Left lung (tissue), 10 donors: ENCODE measurements around the gene CAMTA1. TPM values are rescaled to one million over a fixed set of nuclear protein-coding genes. Genes with fewer than 3 reads are reported as not detected.

Experiments
- ATAC-seq: fragments of 200-7000 bp; cut with Tn5 transposase; one replicate; pipeline ENCODE4 v1.9.1; 2020; ENCODE audit warnings: moderate library complexity
- DNase-seq, 4 donors: peaks; one replicate each; pipeline ENCODE4 v3.0.0-alpha.2; 2013 to 2020
- H3K27ac ChIP-seq, 2 donors: fragments of 200-600 bp; sonication (generic) in 1 of 2; one replicate each; pipeline versions ENCODE4 v1.5.0 to v1.8.0; 2020 to 2021
- H3K27me3 ChIP-seq, 2 donors: fragments of 200-600 bp; sonication (generic) in 1 of 2; one replicate each; pipeline versions ENCODE4 v1.5.0 to v1.8.0; 2020 to 2021
- H3K36me3 ChIP-seq, 2 donors: fragments of 200-600 bp; sonication (generic) in 1 of 2; one replicate each; pipeline versions ENCODE4 v1.5.0 to v1.8.0; 2020 to 2021
- H3K4me1 ChIP-seq, 2 donors: fragments of 200-600 bp; one replicate each; pipeline ENCODE4 v1.8.0; 2021
- H3K4me3 ChIP-seq, 2 donors: fragments of 200-600 bp; sonication (generic) in 1 of 2; one replicate each; pipeline versions ENCODE4 v1.5.0 to v1.8.0; 2020 to 2021; ENCODE audit warnings: mild to moderate bottlenecking in 1 of 2
- H3K9me3 ChIP-seq, 2 donors: fragments of 200-600 bp; sonication (generic) in 1 of 2; one replicate each; pipeline versions ENCODE4 v1.5.0 to v1.8.0; 2020 to 2021
- intact Hi-C, 2 donors: fragments of 100-400 bp; cut with DNase I; formaldehyde crosslinking; loops; one replicate each; pipeline versions ENCODE4 v1.11.2 to v1.14.2; 2022
- polyA plus RNA-seq, 6 donors: library from polyadenylated mRNA; unstranded; fragments of 120-200 nt; gene quantifications; one replicate each; pipeline ENCODE4 v1.2.1, GENCODE V29; 2013; ENCODE audit not compliant: insufficient read length in 6 of 6
- total RNA-seq, 2 donors: library from RNA; stranded (reverse); fragmentation: NEBNext Ultra II Directional; extraction: Animal tissue kit (Norgen Biotek cat#: 25700); gene quantifications; one replicate each; pipeline ENCODE4 v1.2.1, GENCODE V29; 2021
- TF ChIP-seq, protein P1 (sequence below), 2 donors: fragments of 200-600 bp; sonication (generic) in 1 of 2; IDR thresholded peaks; one replicate each; pipeline versions ENCODE4 v1.5.0 to v1.8.0; 2021; ENCODE audit warnings: antibody characterized with exemption in 2 of 2
- donor health status: DM: no; HTN: yes; CAD: no.
- donor health status: DM: no; HTN: no; CAD: no.

Gene CAMTA1
- total and polyA plus RNA-seq, 8 donors: 42.7 to 69.1 (median 49.4) TPM

DNA sequence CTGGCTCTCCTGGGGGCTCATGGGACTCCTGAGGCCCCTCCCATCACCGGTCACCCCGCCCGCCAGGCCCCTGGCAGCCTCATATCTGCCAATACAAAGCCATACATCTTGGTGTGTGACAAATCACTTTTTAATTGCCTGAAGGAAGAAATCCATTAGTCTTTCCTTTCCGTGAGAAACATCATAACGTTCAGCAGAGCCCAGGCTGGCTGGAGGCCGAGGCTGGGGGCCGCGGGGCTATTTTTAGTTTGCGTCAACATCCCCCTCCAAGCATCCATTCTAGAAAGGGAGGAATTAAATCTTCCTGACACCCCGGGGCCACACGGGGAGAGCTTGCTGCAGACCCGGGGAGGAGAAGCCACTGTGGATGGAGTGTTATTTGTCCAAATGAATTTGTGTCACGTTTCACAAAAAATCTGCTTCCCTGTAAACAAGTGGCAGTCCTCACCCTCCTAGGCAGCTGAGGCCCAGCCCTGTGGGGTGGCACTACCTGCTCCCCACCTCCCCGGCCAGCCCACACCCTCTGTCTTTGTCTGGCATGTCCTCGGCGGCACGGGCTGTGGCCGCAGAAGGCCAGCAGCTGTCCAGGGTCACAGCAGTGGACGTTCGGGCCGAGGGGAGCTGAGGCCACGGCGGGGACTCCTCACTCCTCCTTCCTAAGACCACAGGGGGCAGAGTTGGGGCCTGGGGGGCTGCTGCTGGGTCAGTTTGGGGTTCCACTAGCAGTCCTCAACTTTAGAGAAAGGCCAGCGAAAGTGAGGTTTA is 749.0 kb downstream of the CAMTA1 start:
- ATAC-seq (no peak), DNase-seq (peak in 3 of 4 donors; percentile 23 to 50 (median 45))
- Histone ChIP-seq H3K27me3 (peaks cover 0 to 12% of the 10 kb centered on the region in 2 donors), H3K27ac (no peak overlapping the region), H3K4me3 (no peak overlapping the region), H3K9me3 (no peaks in the 10 kb centered on the region), H3K36me3 (no peaks in the 10 kb centered on the region), H3K4me1 (peaks cover 0 to 3% of the 10 kb centered on the region in 2 donors)
- intact Hi-C loops: no loop called here
- TF ChIP-seq, protein P1, sequence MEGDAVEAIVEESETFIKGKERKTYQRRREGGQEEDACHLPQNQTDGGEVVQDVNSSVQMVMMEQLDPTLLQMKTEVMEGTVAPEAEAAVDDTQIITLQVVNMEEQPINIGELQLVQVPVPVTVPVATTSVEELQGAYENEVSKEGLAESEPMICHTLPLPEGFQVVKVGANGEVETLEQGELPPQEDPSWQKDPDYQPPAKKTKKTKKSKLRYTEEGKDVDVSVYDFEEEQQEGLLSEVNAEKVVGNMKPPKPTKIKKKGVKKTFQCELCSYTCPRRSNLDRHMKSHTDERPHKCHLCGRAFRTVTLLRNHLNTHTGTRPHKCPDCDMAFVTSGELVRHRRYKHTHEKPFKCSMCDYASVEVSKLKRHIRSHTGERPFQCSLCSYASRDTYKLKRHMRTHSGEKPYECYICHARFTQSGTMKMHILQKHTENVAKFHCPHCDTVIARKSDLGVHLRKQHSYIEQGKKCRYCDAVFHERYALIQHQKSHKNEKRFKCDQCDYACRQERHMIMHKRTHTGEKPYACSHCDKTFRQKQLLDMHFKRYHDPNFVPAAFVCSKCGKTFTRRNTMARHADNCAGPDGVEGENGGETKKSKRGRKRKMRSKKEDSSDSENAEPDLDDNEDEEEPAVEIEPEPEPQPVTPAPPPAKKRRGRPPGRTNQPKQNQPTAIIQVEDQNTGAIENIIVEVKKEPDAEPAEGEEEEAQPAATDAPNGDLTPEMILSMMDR (IDR thresholded peaks at IDR 0.05): no peak

DNA sequence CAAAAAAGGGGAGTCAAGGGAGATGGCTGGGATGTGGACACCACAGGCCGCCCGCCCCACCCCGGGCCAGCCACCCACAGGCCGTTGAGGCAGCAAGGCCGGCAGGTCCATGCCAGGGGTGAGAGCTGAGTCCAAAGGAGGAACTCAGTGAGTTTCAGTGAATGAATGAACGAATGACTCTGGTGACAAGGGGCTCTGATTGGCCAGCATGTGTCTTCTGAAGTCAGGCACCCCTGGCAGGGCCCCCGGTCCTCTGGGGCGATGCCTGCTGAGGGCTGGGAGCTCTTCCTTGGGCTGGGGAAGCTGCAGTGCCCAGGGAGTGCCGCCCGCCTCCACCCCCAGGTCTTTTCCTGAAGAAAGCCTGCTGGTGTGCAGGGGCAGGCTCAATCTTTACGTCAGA is 749.8 kb downstream of the CAMTA1 start:
- ATAC-seq: no peak
- Histone ChIP-seq H3K4me1 (peaks cover 0 to 3% of the 10 kb centered on the region in 2 donors), H3K4me3 (no peak overlapping the region), H3K27me3 (peaks cover 0 to 12% of the 10 kb centered on the region in 2 donors), H3K36me3 (no peaks in the 10 kb centered on the region), H3K9me3 (no peaks in the 10 kb centered on the region), H3K27ac (no peak overlapping the region)
- DNase-seq: peak in 1 of 4 donors; percentile 67
- TF ChIP-seq, protein P1 (IDR thresholded peaks at IDR 0.05): no peak
- intact Hi-C loops: no loop called here

DNA sequence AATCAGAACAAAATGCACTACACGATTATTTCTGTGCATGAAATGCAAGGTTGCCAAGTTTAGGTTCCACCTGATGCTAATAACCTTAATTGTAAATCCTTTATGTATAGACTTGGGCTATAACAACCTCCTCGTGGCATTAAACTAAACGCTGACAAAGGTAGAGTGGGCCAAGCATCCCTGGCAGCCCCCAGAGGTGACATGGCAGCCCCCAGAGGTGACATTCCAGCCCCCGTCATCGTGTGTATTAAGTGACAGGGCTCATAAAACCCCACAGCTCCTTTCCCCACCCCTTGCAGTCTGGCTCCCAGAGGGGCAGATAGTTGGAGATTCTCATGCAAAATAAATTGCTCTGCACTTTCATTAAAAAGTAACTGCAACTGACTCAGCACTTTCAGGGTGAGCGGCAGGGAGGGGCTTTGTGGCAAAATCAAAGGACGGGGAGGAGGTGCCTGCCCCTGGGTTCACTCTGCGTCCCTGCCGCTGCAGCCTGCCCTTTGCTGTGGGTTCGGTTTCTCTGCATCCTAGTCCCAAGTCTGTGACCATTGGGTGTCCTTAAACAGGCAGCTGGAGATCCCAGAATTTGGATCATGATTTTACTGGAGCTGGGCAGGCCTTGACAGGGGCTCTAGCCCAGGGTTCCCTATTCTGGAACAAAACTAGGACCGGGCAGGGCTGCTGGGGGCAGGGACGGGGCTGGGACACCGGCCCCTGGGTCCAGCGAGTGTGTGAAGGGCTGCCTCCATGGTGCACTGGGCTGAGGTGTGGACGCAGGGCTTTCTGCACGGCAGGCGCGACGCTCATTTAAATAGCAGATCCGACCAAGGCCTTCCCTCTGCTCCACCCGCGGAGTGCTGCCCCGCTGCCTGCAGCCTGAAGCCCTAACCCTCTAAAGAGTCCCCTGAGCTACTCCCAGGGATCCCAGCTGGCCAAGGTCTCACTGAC is 751.0 kb downstream of the CAMTA1 start:
- TF ChIP-seq, protein P1 (IDR thresholded peaks at IDR 0.05): no peak
- peaks cover 0 to 3% of the 10 kb centered on the region in 2 donors for H3K4me1 ChIP-seq
- H3K4me3 ChIP-seq: no peak overlapping the region
- intact Hi-C loops: no loop called here
- H3K9me3 ChIP-seq: no peaks in the 10 kb centered on the region
- DNase-seq: peak in 2 of 4 donors; percentile 12 to 39
- peaks cover 0 to 12% of the 10 kb centered on the region in 2 donors for H3K27me3 ChIP-seq
- no peak overlapping the region for H3K27ac ChIP-seq
- ATAC-seq: no peak
- no peaks in the 10 kb centered on the region for H3K36me3 ChIP-seq

DNA sequence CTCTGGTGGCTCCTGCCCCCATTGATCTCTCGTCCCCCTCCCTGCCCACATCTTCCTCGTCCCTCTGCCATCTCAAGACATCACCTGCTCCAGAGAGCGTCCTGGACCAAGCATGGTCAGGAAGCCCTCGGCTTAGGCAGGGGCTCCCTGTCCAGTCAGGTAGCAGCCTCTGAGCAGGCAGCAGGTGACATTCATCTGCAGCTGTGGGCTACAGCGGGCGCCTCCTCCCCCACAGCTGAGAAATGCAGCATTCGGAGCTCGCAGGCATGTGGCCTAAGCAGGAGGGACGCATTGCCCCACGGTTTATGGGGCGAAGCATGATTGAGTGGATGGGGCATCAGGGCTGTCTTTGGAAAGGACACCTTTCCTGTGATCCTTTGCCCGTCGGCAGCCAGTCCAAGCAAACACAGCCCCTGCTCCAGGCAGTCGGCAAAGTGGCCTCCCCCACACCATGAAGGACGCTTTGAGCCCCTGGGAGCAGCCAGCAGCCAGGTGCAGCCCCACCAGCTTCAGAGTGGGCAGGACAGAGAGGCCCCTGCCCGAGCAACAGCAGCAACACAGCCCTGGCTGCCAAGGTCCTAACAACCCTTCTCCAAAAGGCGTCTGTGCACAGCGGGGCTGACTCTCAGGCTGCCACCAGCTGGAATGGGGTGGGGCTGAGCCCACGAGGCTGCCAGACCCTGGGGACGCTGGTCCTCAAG is 751.8 kb downstream of the CAMTA1 start:
- TF ChIP-seq, protein P1 (IDR thresholded peaks at IDR 0.05): no peak
- H3K27me3 ChIP-seq: peaks cover 0 to 12% of the 10 kb centered on the region in 2 donors
- intact Hi-C loops: no loop called here
- ATAC-seq: no peak
- H3K36me3 ChIP-seq: no peaks in the 10 kb centered on the region
- no peak overlapping the region for H3K27ac ChIP-seq
- H3K9me3 ChIP-seq: no peaks in the 10 kb centered on the region
- peak in 2 of 4 donors; percentile 31 to 53 for DNase-seq
- peaks cover 0 to 3% of the 10 kb centered on the region in 2 donors for H3K4me1 ChIP-seq
- H3K4me3 ChIP-seq: no peak overlapping the region
